Thyroid gland (tissue), 4 donors: ENCODE measurements around the gene DNAH9.

ENCODE experiments used
- CTCF ChIP-seq, 6 experiments: fragments of 200-600 bp in 3 of 6; fragments of 450-650 bp in 3 of 6; sonication (generic) in 3 of 6; IDR thresholded peaks; one replicate each; pipeline ENCODE4 v1.5.1; 2016 to 2019; ENCODE audit warnings: antibody characterized with exemption in 6 of 6, mild to moderate bottlenecking in 2 of 6, inconsistent platforms in 1 of 6, moderate library complexity in 1 of 6
- POLR2A ChIP-seq, 2 donors: fragments of 450-650 bp; IDR thresholded peaks; one replicate each; pipeline ENCODE4 v1.6.1; 2017; ENCODE audit warnings: antibody characterized with exemption in 2 of 2, mild to moderate bottlenecking in 2 of 2, moderate library complexity in 1 of 2

- TF ChIP-seq POLR2A (IDR thresholded peaks at IDR 0.05) (peak in 1 of 2 donors; percentile 77), CTCF (IDR thresholded peaks at IDR 0.05) (no peak)
These were observed at the start of gene DNAH9 for GRCh38 chr17:11598274-11599221.
